GM21360 (cell line): ENCODE data around the gene KCNE4.

Experiments
- ATAC-seq: cut with Tn5 transposase; IDR thresholded peaks from one replicate; pipeline ENCODE4 v1.9.1; 2021; ENCODE audit warnings: mild to moderate bottlenecking, moderate library complexity; ENCODE audit not compliant: unreplicated experiment

The KCNE4 gene

DNA sequence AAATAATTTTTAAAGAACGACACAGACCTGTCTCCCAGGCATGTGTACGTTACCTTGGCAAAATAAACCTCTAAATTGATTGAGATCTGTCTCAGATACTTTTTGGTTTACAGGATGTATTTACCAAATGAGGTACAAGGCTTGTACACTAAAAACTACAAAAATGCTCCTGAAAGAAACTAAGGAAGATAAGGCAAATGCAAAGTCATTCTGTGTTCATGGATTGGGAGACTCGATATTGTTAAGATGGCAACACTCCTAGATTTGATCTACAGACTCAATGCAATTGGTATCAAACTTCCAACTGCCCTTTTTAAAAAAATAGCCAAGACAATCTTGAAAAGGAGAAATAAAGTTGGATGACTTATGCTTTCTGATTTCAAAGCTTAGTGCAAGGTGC, 11.5 kb upstream of the KCNE4 start:
- no peak for ATAC-seq

DNA sequence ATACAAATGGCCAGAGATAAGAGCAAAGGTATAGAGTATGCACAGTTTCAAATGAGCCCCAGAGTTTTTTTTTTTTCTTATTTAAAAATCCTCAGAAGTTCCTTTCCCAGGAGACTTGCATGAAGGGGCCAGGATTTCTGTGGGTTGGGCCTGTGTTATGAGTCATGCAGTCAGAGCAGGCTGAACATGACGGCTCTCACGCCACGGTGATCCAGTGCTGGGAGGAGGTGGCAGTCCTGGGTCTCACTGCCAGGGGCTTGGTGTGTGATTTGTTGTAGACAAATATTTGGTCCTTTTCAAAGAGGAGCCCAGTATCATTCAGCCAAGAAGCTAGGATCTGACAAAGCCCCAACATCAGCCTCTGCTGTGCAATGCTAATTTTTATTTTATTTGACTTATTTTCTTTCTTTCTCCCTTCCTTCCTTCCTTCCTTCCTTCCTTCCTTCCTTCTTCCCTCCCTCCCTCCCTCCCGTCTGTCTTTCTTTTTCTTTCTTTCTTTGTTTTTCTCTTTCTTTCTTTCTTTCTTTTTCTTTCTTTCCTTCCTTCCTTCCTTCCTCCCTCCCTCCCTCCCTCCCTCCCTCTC, 10.4 kb upstream of the KCNE4 start:
- ATAC-seq, result peak; percentile 68

DNA sequence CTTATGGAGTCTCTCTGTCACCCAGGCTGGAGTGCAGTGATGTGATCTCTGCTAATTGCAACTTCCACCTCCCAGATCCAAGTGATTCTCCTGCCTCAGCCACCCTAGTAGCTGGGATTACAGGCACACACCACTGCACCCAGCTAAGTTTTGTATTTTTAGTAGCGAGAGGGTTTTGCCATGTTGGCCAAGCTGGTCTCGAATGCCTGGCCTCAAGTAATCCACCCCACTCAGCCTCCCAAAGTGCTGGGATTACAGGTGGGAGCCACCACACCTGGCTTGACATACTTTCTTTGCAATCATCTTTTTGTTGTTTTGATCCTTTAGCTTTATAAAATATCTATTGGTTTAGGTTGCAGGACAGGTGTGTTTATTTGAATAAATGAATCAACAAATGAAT, 9.7 kb upstream of the KCNE4 start:
- no peak for ATAC-seq

DNA sequence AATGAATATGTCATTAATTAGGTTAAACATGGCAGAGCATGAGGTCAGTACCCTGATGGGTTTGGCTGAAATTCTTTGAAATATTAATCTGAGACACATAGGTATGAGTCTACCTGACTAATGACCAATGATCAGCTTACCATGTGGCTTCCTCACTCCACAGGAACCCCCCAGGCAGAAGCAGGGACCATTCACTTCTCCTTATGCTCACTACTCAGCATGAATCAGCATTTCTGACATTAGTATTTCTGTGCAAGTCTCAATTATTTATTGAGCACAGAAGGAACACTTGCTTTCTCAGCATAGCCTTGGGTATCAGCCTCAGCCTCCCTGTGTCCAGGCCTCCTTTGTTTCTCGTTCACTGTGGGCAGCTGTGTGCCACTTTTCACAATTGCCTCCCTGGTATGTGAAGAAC, 9.3 kb upstream of the KCNE4 start:
- no peak for ATAC-seq

DNA sequence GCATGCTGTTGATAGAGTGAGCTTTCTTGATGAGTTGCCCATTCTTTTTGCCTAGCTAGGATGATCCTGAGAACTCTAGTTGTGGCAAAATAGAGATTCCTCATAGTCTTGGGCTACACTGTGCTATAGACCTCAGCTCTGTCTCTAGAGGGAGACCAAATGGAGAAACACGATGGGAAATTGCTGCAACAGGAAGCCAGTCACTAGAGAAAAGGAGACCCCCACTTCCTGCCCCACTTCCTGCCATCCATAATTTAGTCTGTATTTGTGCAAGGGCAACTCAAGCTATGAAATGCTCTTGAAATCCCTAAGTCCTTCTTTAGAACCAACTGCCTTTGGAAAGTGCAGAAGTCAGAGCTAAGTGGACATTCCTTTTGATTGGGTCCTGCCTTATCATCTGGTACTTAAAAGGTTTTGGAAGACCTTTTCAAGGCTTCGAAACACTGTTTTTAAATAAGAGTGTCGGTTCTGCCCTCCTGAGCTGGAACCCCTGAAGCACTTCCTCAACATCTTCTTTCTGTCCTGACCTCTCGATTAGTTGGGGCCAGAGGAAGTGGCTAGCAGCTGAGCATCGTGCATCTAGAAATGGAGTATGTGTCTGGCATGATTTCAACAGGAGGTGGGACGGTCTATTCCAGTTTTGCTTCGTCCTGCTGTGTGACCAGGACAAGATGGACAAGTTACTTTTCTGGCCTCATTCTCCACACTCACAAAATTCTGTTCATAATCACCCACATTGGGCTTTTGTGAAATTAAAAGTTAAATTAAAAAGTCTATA, 8.6 kb upstream of the KCNE4 start:
- ATAC-seq, result no peak

DNA sequence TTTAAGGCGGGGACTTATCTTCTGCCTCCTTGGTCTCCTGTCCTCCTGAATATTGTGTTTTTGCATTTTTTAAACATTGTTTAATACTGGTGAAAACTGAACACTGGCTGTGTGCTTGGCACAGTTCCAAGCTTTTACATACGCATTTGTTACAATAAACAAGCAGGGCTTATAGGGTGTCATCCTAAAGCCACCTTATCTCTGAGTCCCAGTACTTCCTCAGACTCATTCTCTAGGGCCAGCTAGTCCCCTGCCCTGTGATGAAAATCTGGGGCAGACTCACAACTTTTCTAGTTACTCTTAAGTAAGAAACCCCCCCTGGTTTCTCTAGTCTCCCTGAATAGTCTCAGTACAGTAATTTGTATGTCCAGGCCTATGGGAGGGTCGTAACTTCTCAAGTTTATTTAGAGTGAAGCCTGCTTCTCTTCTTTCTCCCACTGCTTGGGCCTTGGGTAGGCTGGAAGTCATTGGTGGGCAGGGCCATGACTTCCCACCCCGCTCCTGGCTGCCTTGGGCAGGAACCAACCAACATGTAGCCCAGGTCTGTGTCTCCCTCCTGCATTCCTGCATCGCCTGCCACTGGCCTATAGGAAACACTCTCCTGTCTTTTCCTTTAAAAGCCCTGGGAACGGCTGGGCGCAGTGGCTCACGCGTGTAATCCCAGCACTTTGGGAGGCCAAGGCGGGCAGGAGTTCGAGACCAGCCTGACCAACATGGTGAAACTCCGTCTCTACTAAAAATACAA, 7.7 kb upstream of the KCNE4 start:
- ATAC-seq, result no peak

DNA sequence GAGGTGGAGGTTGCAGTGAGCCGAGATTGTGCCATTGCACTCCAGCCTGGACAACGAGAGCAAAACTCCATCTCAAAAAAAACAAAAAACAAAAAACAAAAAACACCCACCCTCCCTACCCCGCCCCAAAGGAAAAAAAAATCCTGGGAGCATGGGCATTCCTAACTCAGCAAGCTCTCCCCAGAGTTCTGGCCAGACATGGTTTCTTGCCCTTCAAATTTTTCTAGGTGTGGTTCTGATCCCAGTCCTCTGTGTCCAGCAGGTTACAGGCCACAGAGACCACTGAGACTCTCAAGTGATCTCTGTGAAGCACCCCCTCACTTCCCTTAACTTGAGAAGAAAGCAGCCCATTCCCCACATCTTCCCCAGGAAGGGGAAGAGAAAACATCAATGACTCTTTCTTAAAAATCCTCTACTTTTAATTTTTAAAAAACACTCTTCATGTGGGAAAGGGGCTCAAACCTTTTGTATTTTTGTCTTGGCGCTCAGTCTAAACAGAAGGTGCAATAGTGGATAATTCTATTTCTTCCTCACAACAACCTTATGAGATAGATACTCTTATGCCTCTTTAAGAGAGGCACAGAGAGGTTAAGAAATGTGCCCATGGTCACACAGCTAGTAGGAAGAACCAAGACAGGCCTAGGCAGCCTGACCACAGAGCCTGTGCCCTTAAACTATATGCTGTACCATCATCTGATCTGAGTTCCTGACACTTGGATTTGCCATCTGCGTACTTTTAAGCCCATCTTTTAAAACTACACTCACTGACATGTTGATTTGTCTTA, 6.9 kb upstream of the KCNE4 start:
- no peak for ATAC-seq

DNA sequence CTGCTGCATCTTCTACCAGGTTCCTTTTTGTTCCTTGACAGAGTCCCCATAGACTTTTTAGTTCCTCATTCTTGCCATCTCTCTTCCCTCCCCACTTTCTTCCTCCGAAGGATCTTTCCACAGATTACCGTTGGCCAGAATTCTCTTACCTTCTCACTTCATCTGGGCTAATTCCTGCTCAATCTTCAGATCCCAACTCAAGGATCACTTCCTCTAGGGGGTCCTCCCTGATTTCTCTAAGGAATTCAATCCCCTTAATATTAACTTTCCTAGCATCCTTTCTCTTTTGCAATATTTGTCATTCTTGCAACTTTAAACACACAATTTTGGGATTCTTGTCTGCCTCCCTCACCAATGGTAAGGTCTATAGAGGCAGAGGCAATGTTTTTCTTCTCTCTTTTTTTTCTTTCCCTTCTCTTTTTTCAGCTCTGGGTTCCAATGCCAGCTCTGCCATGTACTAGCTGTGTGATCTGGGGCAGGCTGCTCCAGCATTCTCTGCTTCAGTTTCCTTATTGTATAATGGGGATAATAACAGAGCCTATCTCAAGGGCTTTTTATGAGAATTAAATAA, 5.4 kb upstream of the KCNE4 start:
- no peak for ATAC-seq

DNA sequence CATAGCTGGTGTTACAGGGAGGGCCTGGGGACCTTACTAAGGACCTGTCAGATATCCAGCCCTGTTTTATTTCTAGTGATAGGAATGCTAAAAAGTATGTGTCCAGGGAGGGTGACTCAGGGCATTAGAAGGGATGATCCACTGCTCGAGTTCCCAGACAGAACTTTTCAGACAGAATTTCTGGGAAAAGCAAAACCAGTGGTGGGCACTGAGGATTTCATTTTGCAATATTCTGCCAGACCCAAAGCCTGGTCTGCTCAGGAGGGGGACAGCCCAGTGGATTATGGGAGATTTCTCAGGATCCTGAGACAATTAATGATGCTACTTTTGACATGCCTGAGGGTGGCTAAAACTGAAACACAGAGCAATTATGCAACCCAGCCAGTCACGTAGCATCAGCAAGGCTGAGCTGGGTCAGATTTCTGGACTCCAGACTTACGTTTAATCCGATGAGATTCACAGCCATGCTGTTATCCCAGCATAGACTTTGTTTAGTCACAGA, 4.7 kb upstream of the KCNE4 start:
- ATAC-seq, result no peak

DNA sequence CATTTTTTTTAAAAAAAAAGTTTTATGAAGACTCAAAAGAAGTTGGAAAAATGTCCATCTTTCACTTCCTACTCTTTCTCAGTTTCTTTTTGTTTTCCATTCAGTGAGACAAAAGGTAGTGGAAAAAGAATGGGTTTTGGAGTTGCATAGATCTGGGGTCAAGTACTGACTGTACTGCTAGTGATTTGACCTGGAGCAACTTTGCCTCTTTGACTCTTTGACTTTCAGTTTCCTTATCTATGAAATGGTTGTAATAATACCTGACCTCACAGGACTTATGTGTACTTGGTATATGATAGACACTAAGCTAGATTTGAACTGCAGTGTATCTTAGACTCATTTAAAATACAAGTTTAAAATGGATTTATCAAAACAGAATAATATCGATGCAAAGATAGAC, 3.5 kb upstream of the KCNE4 start:
- ATAC-seq, result peak; percentile 61

DNA sequence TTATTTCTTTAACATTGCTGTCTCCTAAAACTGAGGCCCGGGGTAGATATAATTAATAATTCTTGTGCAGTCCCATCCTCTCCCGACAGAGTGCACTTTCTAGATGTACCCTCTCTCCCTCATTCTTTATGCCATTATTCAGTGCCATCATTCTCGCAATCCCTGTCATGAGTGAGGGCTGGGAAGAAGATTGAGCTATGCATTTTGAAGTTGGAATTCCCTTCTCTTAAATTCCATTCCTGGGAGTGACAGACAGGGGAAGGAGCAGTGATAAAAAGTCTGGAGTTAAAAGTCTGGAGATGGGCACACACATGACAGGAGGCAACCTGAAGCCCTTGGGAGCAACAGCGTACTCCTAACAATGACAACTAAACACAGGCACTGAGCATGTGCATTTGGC, 2.6 kb upstream of the KCNE4 start:
- no peak for ATAC-seq

DNA sequence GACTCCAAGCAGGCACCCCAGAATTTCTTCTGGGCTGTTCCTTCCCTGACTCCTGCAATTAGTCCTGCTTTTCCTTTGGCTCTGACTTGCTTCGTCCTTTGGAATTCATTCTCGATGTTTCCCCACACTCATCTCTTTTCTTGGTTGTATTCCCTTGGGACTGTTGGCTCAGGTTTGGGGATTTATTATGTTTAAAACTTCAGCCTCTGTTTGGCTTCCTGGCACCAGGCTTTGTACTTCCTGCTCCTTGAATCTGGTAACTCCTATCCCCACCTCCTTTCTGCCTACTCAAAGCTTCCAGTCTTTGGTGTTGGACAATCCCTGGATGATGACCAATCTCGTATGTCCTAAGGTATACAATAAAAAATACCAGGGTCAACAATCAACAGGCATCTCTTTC, 1.8 kb upstream of the KCNE4 start:
- ATAC-seq, result no peak

DNA sequence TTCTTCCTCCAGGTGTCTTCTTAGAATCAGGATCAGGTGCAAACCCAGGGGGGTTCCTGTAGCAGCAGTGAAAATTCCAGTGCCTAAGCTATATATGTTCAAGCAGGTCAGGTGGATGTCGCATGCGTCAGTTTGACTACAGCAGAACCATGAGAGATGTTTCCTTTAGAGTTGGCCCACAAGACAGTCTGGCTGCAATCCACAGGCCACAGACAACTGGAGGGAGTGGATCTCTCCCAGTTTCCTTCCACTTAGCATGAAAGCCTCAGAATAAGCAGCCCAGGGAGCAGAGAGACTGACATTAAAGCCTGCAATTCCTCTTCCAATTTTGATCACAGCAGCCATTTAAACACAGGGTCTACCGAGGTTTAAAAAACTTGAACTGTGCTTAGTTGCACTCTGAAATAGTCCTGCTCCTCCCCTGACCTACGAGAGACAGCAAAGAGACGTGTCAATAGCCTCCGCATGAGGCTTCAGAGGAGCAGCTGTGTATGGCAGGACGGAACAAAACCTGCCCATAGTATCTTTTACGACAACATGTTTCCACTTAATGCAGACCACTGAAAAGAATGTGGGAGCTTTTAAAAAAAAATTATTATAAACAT, 988 bp upstream of the KCNE4 start:
- no peak for ATAC-seq

DNA sequence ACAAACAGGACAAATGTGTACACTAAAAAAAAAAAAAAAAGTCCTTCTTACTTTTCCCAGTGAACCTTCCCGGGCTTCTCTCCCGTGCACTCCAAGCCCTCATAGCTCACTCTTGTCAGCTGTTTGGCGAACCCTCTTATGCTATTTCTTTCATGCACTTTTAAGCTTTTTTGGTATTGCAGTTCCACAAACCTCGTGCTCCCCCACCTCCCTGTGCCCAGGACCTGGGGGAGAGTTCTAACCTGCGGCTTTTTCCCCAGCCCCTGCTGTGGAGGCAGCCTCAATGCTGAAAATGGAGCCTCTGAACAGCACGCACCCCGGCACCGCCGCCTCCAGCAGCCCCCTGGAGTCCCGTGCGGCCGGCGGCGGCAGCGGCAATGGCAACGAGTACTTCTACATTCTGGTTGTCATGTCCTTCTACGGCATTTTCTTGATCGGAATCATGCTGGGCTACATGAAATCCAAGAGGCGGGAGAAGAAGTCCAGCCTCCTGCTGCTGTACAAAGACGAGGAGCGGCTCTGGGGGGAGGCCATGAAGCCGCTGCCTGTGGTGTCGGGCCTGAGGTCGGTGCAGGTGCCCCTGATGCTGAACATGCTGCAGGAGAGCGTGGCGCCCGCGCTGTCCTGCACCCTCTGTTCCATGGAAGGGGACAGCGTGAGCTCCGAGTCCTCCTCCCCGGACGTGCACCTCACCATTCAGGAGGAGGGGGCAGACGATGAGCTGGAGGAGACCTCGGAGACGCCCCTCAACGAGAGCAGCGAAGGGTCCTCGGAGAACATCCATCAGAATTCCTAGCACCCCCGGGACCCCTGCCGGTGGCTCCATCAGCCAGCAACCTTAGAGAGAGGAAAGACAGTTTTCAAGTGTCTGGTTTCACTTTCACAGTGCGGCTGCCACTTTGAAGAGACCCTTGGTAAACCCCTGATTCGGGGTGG, 826 bp downstream of the KCNE4 start:
- ATAC-seq, result no peak

DNA sequence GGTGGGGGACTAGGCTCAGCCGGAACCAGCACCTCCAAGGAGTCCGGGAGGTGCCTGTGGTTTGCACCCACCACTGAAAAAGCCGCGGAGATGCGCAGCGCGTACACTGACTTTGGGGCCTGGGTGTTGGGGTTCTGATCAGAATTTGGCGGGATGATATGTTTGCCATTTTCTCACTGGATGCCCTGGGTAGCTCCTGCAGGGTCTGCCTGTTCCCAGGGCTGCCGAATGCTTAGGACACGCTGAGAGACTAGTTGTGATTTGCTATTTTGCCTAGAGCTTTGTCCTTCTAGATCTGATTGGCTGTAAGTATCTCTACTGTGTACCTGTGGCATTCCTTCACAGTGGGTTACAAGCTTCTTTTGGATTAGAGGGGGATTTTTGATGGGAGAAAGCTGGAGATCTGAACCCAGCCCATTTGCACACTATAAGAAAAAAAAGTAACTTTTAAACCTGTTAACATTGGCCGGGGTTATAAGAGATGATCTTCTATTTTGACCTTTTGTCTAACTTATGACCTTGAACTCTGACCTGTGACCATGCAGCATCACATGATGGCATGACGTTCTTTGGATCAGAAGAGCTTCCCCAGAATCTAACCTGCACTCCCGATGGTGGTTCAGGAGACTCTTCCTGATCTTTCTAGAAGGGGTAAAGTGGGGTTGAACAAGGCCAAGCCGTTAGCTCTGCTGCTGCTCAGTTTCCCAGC, 1.6 kb downstream of the KCNE4 start:
- no peak for ATAC-seq

DNA sequence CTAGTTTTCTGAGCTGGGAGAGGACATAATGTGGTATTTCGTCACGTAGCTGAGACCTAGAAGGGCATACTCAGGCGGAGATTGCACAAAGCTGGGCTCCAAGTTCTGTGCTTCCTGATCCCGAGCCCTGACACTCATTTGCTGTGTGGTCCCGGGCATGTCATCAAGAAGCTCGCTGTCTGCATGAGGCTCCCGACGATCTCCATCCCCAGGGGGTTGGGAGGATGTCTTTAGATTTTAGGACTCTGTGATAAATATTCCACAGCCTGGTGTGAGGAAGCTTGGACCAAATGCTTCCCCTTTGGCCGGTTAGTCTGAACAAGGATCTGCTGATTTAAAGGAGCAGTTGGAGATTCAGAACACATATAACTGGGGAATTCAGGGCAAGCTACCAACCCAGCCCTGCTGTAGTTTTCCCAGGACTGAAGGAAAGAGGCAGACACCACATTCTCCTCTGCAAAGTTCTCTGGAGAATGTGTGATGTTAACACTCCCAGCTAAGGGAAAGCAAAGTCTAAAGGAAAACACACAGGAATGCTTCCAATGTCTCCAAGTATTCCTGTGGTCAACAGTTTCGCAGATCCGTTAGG, 2.3 kb downstream of the KCNE4 start:
- no peak for ATAC-seq

DNA sequence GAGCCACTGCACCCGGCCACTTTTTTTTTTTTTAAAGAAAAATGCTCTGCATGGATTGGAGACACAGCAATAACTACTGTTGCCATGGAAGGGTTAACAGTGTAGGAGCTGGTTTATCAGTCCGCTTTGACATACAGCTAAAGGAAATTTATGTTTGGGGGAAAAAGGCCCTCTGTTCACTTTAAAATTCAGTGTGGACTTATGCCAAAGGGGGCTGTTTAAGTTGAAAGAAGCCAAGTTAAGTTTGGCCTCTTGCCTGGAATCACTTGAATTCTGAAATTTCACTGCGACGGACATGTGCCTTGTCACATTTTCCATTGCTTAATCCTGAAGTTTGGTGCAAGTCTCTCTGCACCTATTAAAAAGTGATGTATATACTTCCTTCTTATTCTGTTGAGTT, 3.1 kb downstream of the KCNE4 start:
- no peak for ATAC-seq

DNA sequence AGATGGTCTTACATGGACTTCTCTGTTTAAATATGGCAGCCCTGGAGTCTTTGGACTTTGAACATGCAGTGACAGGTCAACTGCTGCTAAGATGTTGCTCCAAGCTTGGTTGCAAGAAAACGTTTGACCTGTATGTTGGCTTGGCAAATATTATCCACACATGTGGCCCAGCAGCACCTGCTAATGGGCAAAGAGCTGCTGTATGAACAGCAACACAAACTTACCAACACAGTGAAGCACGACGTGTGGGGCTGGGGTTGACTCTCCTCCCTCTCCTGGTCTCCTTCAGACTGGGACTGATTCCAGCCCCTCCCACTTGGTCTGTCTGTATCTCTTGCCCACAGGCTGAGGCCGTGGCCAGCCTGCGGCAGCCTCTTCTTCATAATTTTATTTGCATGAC, 3.8 kb downstream of the KCNE4 start:
- no peak for ATAC-seq
